SU-DHL-6 (cell line): Measurements from ENCODE around the gene AFG1L.

Source experiments
- H2AFZ ChIP-seq: fragments of 200-600 bp; sonication (generic); 2 replicates; pipeline ENCODE4 v1.6.1; 2014; ENCODE audit warnings: low read depth, mild to moderate bottlenecking, moderate library complexity, mixed read lengths, antibody characterized with exemption, low read length; ENCODE audit not compliant: severe bottlenecking
- H3F3A ChIP-seq: fragments of 200-600 bp; shearing (Covaris generic); 2 replicates; pipeline ENCODE4 v1.6.0; 2016; ENCODE audit warnings: antibody characterized with exemption, mild to moderate bottlenecking; ENCODE audit not compliant: insufficient read depth
- H3K27ac ChIP-seq: fragments of 200-600 bp; sonication (generic); 2 replicates; pipeline ENCODE4 v1.5.1; 2016; ENCODE audit warnings: low read depth, mild to moderate bottlenecking, low read length, moderate library complexity, mixed read lengths
- H3K27me3 ChIP-seq: fragments of 200-600 bp; sonication (generic), shearing (Covaris generic); 2 replicates; pipeline ENCODE4 v1.6.0; 2014; ENCODE audit warnings: mild to moderate bottlenecking, low read length
- H3K36me3 ChIP-seq: fragments of 200-600 bp; sonication (generic); 2 replicates; pipeline ENCODE4 v1.6.1; 2014; ENCODE audit warnings: mild to moderate bottlenecking, low read length, mixed read lengths
- H3K4me2 ChIP-seq: fragments of 300-600, 200-600 bp; shearing (Covaris generic), sonication (generic); 2 replicates; pipeline ENCODE4 v1.6.0; 2014; ENCODE audit warnings: low read length, low read depth, mild to moderate bottlenecking; ENCODE audit not compliant: poor library complexity, severe bottlenecking
- H3K4me3 ChIP-seq: fragments of 200-600 bp; sonication (generic); 2 replicates; pipeline ENCODE4 v1.5.1; 2014; ENCODE audit warnings: antibody characterized with exemption, low read length, mild to moderate bottlenecking, mixed read lengths; ENCODE audit not compliant: insufficient read depth, poor library complexity, severe bottlenecking
- H3K79me2 ChIP-seq: fragments of 200-600 bp; sonication (generic); 2 replicates; pipeline ENCODE4 v1.6.1; 2014; ENCODE audit warnings: mild to moderate bottlenecking, low read length, moderate library complexity; ENCODE audit not compliant: insufficient read depth
- H3K9ac ChIP-seq: fragments of 200-600 bp; sonication (generic); 2 replicates; pipeline ENCODE4 v1.7.0; 2014; ENCODE audit warnings: mild to moderate bottlenecking, low read length
- H3K9me2 ChIP-seq: fragments of 200-600 bp; sonication (generic); replicated peaks from 2 replicates; pipeline ENCODE4 v1.6.1; 2014; ENCODE audit warnings: low read length; ENCODE audit not compliant: insufficient read depth
- H3K9me3 ChIP-seq: fragments of 200-600 bp; sonication (generic); 2 replicates; pipeline ENCODE4 v1.6.1; 2014; ENCODE audit warnings: low read length, mixed read lengths; ENCODE audit not compliant: insufficient read depth
- H4K20me1 ChIP-seq: fragments of 200-600 bp; sonication (generic); 2 replicates; pipeline ENCODE4 v1.6.1; 2014; ENCODE audit warnings: low read depth, mild to moderate bottlenecking, antibody characterized with exemption, low read length, moderate library complexity, mixed read lengths
- EZH2phosphoT487 ChIP-seq: fragments of 200-600 bp; sonication (generic), shearing (Covaris generic); conservative IDR thresholded peaks from 2 replicates; pipeline ENCODE4 v1.6.1; 2018; ENCODE audit warnings: mild to moderate bottlenecking, antibody characterized with exemption, low read length, moderate library complexity, mixed read lengths
- TF ChIP-seq, protein P1 (sequence below): fragments of 200-600 bp; sonication (generic); IDR thresholded peaks from one replicate; pipeline ENCODE4 v1.5.1; 2017; ENCODE audit warnings: antibody characterized with exemption, mild to moderate bottlenecking, low read length, moderate library complexity; ENCODE audit not compliant: insufficient read depth, poor library complexity, severe bottlenecking

Gene AFG1L

DNA sequence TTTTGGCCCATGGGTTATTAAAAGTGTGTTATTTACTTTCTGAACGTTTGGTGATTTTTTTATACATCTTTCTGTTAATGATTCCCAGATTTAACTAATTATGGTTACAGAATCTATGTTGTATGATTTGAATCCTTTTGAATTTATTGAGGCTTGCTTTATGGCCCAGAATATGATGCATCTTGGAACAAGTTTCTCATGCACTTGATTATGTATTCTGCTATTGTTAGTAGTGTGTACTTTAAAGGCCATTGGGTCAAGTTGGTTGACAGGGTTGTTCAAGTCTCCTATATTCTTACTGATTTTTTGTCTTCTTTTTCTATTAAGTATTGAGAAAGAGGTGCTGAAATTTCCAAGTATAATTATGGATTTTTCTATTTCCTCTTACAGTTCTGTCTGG lies 160.8 kb downstream of the AFG1L start:
- Histone ChIP-seq H3K27ac (no peak overlapping the region), H4K20me1 (no peaks in the 10 kb centered on the region), H3K9me2 (no peaks in the 10 kb centered on the region), H2AFZ (no peak overlapping the region), H3K9ac (no peak overlapping the region), H3K9me3 (no peaks in the 10 kb centered on the region), H3K36me3 (no peaks in the 10 kb centered on the region), H3K79me2 (no peaks in the 10 kb centered on the region), H3F3A (no peaks in the 10 kb centered on the region), H3K27me3 (no peaks in the 10 kb centered on the region), H3K4me3 (no peak overlapping the region), H3K4me2 (no peak overlapping the region)
- no peak for TF ChIP-seq EZH2phosphoT487
- TF ChIP-seq, protein P1, sequence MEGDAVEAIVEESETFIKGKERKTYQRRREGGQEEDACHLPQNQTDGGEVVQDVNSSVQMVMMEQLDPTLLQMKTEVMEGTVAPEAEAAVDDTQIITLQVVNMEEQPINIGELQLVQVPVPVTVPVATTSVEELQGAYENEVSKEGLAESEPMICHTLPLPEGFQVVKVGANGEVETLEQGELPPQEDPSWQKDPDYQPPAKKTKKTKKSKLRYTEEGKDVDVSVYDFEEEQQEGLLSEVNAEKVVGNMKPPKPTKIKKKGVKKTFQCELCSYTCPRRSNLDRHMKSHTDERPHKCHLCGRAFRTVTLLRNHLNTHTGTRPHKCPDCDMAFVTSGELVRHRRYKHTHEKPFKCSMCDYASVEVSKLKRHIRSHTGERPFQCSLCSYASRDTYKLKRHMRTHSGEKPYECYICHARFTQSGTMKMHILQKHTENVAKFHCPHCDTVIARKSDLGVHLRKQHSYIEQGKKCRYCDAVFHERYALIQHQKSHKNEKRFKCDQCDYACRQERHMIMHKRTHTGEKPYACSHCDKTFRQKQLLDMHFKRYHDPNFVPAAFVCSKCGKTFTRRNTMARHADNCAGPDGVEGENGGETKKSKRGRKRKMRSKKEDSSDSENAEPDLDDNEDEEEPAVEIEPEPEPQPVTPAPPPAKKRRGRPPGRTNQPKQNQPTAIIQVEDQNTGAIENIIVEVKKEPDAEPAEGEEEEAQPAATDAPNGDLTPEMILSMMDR: no peak

DNA sequence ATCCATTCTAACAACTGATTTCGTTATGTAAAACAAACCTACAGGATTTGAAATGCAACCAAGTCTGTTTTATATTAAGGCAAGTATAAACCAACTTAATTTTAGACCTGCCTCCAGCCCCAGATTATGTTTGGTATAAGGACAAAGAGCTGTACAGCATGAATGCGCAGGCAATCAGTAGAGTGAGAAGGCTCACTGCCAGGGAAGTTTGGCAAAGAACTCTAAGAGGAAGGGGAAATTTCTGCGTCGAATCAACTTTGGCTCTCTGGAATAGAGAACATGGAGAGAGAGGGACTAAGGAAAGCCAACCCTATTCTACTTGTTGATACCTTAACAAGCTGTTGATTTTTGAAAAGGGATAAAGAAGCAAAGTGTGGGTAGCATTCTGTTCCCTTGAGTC lies 168.9 kb downstream of the AFG1L start:
- H3K9ac ChIP-seq: no peak overlapping the region
- no peaks in the 10 kb centered on the region for H3K9me2 ChIP-seq
- no peaks in the 10 kb centered on the region for H3K36me3 ChIP-seq
- H3K27me3 ChIP-seq: no peaks in the 10 kb centered on the region
- TF ChIP-seq, protein P1: no peak
- no peak for TF ChIP-seq EZH2phosphoT487
- no peak overlapping the region for H3K27ac ChIP-seq
- H3K79me2 ChIP-seq: no peaks in the 10 kb centered on the region
- H4K20me1 ChIP-seq: no peaks in the 10 kb centered on the region
- no peak overlapping the region for H3K4me2 ChIP-seq
- H3F3A ChIP-seq: no peaks in the 10 kb centered on the region
- H3K4me3 ChIP-seq: no peak overlapping the region
- no peak overlapping the region for H2AFZ ChIP-seq
- no peaks in the 10 kb centered on the region for H3K9me3 ChIP-seq

- no peak overlapping the region for H3K4me3 ChIP-seq
- no peaks in the 10 kb centered on the region for H4K20me1 ChIP-seq
Observed at GRCh38 chr6:108464418-108465097, 169.7 kb downstream of the AFG1L start.

More at GRCh38 chr6:108464418-108465097, 169.7 kb downstream of the AFG1L start:
- Histone ChIP-seq H2AFZ (no peak overlapping the region), H3K4me2 (no peak overlapping the region), H3K9ac (no peak overlapping the region), H3K27me3 (no peaks in the 10 kb centered on the region), H3F3A (no peaks in the 10 kb centered on the region), H3K9me2 (no peaks in the 10 kb centered on the region), H3K79me2 (no peaks in the 10 kb centered on the region), H3K36me3 (no peaks in the 10 kb centered on the region), H3K9me3 (no peaks in the 10 kb centered on the region), H3K27ac (no peak overlapping the region)
- TF ChIP-seq EZH2phosphoT487: no peak
- TF ChIP-seq, protein P1: no peak
